Transverse colon (tissue), 4 donors: ENCODE measurements around the gene CNNM2. TPM values are rescaled to one million over a fixed set of nuclear protein-coding genes. Genes with fewer than 3 reads are reported as not detected.

Experiments used
- DNase-seq: peaks from one replicate; pipeline ENCODE4 v3.0.0-alpha.2; 2019
- H3K27ac ChIP-seq, 4 donors: fragments of 200-600 bp; sonication (generic); 2 replicates each; pipeline ENCODE4 v1.5.1; 2016 to 2018; ENCODE audit warnings: inconsistent platforms in 4 of 4
- H3K27me3 ChIP-seq: fragments of 200-600 bp; sonication (generic); 2 replicates; pipeline ENCODE4 v1.5.1; 2017; ENCODE audit warnings: inconsistent platforms
- H3K36me3 ChIP-seq, 4 donors: fragments of 200-600 bp; sonication (generic); 2 replicates each; pipeline ENCODE4 v1.5.1; 2017 to 2019; ENCODE audit warnings: inconsistent platforms in 4 of 4
- H3K4me1 ChIP-seq, 4 donors: fragments of 200-600 bp; sonication (generic); 2 replicates each; pipeline ENCODE4 v1.5.1; 2017 to 2020; ENCODE audit warnings: inconsistent platforms in 4 of 4
- H3K4me3 ChIP-seq, 4 donors: fragments of 200-600 bp; sonication (generic); 1 replicate in 1 of 4; 2 replicates in 3 of 4; pipeline versions ENCODE4 v1.5.1 to v1.6.1; 2017 to 2019; ENCODE audit warnings: inconsistent platforms in 4 of 4
- H3K9me3 ChIP-seq, 2 donors: fragments of 200-600 bp; sonication (generic); 2 replicates each; pipeline ENCODE4 v1.5.1; 2017 to 2019; ENCODE audit warnings: inconsistent platforms in 2 of 2
- EP300 ChIP-seq: sonication (generic); formaldehyde crosslinking; IDR thresholded peaks from one replicate; pipeline ENCODE4 v1.6.1; 2017; ENCODE audit warnings: antibody characterized with exemption, low read depth
- POLR2A ChIP-seq: fragments of 450-650 bp; IDR thresholded peaks from one replicate; pipeline ENCODE4 v1.6.1; 2016; ENCODE audit warnings: antibody characterized with exemption, mild to moderate bottlenecking, moderate library complexity
- POLR2AphosphoS5 ChIP-seq, 3 donors: sonication (generic); formaldehyde crosslinking; IDR thresholded peaks; one replicate each; pipeline ENCODE4 v1.6.1; 2016; ENCODE audit warnings: antibody characterized with exemption in 3 of 3
- WGBS, 2 donors: methylation state at CpG; one replicate each; pipeline ENCODE4 v1.1.5; 2018; ENCODE audit warnings: low coverage in 1 of 2; 5-methylcytosine and 5-hydroxymethylcytosine counted together
- in situ Hi-C, 4 donors: fragments of 200-750 bp; cut with MboI; loops; one replicate each; pipeline versions ENCODE4 v1.15.0 to v1.15.1; 2017; ENCODE audit warnings: low sequenced_read_pairs in 3 of 4, low pct_ligation_motif_present in 1 of 4, low pct_unique_long_range_greater_than_20kb in 1 of 4
- intact Hi-C: fragments of 100-400 bp; cut with DNase I; formaldehyde crosslinking; loops from one replicate; pipeline ENCODE4 v1.15.1; 2023; ENCODE audit warnings: low total_unique reads
- total RNA-seq, 4 donors: library from RNA; depleted of rRNA; stranded (reverse); fragments of >200 nt; gene quantifications; one replicate each; pipeline ENCODE4 v1.1.0, GENCODE V29; 2016
- TF ChIP-seq, protein P1 (sequence below), 5 experiments: fragments of 200-600 bp in 3 of 5; fragments of 450-650 bp in 2 of 5; sonication (generic) in 3 of 5; IDR thresholded peaks; 1 replicate in 2 of 5; 2 replicates in 3 of 5; pipeline ENCODE4 v1.5.1; 2016 to 2017; ENCODE audit warnings: antibody characterized with exemption in 5 of 5, inconsistent platforms in 3 of 5, mild to moderate bottlenecking in 2 of 5, moderate library complexity in 1 of 5

Gene CNNM2
- total RNA-seq, 4 donors from 2014 or later: 48.0 to 144 (median 100) TPM

DNA sequence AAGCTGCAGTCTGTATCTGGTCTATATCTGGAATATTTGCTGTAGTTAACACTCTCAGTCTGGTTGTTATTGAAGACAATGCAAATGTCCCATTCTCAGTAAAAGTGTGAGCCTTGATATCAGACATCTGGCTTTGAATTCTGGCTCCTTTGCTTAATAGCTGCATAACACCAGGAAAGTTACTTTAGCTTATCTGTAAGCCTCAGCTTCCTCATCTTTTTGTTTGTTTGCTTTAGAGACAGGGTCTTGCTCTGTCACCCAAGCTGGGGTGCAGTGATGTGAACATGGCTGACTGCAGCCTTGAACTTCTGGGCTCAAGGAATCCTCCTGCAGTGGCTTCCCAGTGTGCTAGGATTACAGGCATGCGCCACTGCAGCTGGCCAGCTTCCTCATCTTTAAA lies 41.3 kb downstream of the CNNM2 start:
- Histone ChIP-seq H3K27ac (no peak overlapping the region), H3K9me3 (no peaks in the 10 kb centered on the region), H3K4me1 (peaks cover 0 to 9% (median 2%) of the 10 kb centered on the region in 4 donors), H3K27me3 (no peaks in the 10 kb centered on the region), H3K4me3 (no peak overlapping the region), H3K36me3 (no peaks in the 10 kb centered on the region)
- in situ Hi-C loops: no loop called here
- no peak for DNase-seq
- intact Hi-C loops: no loop called here
- 86% methylated on average over 1 of the region's 1 CpG; no CpG with 5 or more reads in 1 of the 2 donors for WGBS, 2 donors
- TF ChIP-seq EP300 (no peak), POLR2A (no peak), POLR2AphosphoS5 (IDR thresholded peaks at IDR 0.05) (no peak)
- TF ChIP-seq, protein P1, sequence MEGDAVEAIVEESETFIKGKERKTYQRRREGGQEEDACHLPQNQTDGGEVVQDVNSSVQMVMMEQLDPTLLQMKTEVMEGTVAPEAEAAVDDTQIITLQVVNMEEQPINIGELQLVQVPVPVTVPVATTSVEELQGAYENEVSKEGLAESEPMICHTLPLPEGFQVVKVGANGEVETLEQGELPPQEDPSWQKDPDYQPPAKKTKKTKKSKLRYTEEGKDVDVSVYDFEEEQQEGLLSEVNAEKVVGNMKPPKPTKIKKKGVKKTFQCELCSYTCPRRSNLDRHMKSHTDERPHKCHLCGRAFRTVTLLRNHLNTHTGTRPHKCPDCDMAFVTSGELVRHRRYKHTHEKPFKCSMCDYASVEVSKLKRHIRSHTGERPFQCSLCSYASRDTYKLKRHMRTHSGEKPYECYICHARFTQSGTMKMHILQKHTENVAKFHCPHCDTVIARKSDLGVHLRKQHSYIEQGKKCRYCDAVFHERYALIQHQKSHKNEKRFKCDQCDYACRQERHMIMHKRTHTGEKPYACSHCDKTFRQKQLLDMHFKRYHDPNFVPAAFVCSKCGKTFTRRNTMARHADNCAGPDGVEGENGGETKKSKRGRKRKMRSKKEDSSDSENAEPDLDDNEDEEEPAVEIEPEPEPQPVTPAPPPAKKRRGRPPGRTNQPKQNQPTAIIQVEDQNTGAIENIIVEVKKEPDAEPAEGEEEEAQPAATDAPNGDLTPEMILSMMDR (IDR thresholded peaks at IDR 0.05): no peak

DNA sequence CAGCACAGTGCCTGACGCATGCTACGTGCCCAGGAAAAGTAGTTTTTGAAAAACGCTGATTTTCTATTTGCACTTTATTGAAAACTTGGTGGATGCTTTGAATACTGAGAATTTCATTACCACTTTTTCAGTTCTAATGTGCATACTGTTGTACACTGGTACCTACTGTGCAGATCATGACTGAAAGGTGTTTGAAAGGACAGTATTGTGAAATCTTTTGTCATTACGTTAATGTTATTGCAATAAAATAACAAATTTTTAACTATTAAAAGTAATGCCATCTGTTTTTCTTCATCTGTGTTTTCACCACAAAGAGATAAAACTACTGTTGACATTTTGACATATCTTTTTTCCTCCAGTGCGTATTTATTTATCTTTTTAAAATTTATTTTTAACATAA lies 42.1 kb downstream of the CNNM2 start:
- Histone ChIP-seq H3K27ac (no peak overlapping the region), H3K4me3 (no peak overlapping the region), H3K9me3 (no peaks in the 10 kb centered on the region), H3K4me1 (peaks cover 0 to 14% (median 6%) of the 10 kb centered on the region in 4 donors), H3K27me3 (no peaks in the 10 kb centered on the region), H3K36me3 (no peaks in the 10 kb centered on the region)
- intact Hi-C loops: no loop called here
- no peak for TF ChIP-seq POLR2AphosphoS5 (IDR thresholded peaks at IDR 0.05)
- no peak for TF ChIP-seq EP300
- TF ChIP-seq, protein P1 (IDR thresholded peaks at IDR 0.05): no peak
- no peak for TF ChIP-seq POLR2A
- in situ Hi-C loops: no loop called here
- 90 to 91% methylated on average over 5 of the region's 5 CpGs for WGBS, 2 donors
- no peak for DNase-seq

DNA sequence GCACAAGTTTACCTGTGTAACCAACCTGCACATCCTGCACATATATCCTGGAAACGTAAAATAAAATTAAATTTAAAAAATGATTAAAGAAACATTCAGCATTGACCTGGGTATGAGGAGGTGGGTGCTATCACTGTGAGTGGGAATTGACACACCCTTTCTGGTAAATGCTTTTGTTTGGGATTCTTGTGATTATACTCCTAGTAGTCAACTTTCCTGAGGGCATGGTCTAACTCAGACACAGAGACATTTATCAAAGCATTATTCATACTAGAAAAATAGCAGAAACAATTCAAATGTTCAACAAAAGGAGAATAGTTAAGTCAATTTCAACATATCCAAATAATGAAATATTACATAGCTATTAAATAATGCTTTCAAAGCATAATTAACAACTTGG lies 44.2 kb downstream of the CNNM2 start:
- DNase-seq: no peak
- Histone ChIP-seq H3K4me1 (peaks cover 0 to 35% (median 17%) of the 10 kb centered on the region in 4 donors), H3K27ac (no peak overlapping the region), H3K36me3 (no peaks in the 10 kb centered on the region), H3K4me3 (no peak overlapping the region), H3K9me3 (no peaks in the 10 kb centered on the region), H3K27me3 (no peaks in the 10 kb centered on the region)
- TF ChIP-seq, protein P1 (IDR thresholded peaks at IDR 0.05): no peak
- no peak for TF ChIP-seq POLR2AphosphoS5 (IDR thresholded peaks at IDR 0.05)
- no peak for TF ChIP-seq POLR2A
- no peak for TF ChIP-seq EP300
- in situ Hi-C loops: no loop called here
- intact Hi-C loops: no loop called here
- 71% methylated on average over 1 of the region's 1 CpG for WGBS, 2 donors

DNA sequence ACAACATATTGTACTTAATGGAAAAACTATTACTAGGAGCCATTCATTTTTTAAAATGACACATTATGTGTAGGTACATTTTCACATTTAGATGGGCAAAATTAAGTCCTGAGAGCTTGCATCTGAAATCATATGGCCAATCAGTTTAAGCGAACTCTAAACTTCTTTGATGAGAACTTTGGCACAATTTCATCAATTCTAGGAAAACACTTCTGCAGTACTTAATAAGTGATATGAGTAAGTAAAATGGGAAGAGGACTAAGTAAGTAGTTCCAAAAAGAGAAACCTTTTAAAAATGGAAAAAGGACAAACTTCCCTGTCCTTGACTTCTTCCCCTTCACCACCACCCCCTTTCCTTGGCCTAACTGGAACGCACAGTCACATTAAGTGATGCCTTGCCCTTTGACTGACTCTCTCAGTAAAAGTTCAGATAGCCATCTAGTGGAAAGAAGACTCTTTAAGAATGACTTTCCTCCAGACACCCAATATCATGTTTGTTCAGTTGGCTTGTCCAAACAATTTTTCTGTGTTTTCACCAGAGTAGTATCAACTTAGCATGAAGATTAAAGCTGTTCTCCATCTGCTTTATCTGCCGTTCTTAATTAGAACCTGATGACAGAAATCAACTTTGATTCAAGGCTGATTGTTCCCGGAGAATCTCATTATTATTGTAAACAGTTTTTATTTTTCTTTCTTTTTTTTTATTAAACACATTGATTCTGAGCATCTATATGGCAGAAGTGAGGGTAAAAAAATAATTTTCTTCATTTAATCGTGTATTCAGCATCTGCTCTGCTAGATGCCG lies 45.1 kb downstream of the CNNM2 start:
- in situ Hi-C loops: no loop called here
- no peak overlapping the region for H3K4me3 ChIP-seq

More for the DNA sequence above, 45.1 kb downstream of the CNNM2 start:
- Histone ChIP-seq H3K27ac (no peak overlapping the region), H3K36me3 (no peaks in the 10 kb centered on the region), H3K9me3 (no peaks in the 10 kb centered on the region), H3K4me1 (peaks cover 3 to 37% (median 20%) of the 10 kb centered on the region in 4 donors), H3K27me3 (no peaks in the 10 kb centered on the region)
- intact Hi-C loops: no loop called here
- DNase-seq: no peak
- WGBS, 2 donors: 75 to 81% methylated on average over 6 of the region's 6 CpGs
- TF ChIP-seq EP300: no peak
- no peak for TF ChIP-seq POLR2A
- TF ChIP-seq, protein P1 (IDR thresholded peaks at IDR 0.05): no peak
- no peak for TF ChIP-seq POLR2AphosphoS5 (IDR thresholded peaks at IDR 0.05)
